Measurements from ENCODE around the gene OR7G1.

DNA sequence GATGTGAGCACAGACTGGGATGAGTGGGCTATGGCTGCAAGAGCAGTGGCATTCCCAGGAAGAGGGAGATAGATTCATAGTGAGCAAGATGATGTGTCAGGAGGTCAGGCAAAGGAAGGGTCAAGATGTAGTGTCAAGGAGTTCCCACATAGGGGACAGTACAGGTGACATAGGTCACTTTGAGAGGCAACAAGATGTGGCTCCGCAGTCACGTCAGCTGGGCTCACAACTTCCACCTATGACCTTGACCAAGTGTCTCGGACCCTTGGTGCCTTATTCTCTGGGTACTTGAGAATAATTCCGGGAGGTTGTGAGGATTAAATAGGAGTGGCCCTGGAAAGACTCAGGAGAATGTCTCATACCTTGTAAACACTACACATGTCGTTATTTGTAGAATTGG lies 35.1 kb upstream of the OR7G1 start:
- TF ChIP-seq, protein P1, sequence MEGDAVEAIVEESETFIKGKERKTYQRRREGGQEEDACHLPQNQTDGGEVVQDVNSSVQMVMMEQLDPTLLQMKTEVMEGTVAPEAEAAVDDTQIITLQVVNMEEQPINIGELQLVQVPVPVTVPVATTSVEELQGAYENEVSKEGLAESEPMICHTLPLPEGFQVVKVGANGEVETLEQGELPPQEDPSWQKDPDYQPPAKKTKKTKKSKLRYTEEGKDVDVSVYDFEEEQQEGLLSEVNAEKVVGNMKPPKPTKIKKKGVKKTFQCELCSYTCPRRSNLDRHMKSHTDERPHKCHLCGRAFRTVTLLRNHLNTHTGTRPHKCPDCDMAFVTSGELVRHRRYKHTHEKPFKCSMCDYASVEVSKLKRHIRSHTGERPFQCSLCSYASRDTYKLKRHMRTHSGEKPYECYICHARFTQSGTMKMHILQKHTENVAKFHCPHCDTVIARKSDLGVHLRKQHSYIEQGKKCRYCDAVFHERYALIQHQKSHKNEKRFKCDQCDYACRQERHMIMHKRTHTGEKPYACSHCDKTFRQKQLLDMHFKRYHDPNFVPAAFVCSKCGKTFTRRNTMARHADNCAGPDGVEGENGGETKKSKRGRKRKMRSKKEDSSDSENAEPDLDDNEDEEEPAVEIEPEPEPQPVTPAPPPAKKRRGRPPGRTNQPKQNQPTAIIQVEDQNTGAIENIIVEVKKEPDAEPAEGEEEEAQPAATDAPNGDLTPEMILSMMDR (IDR thresholded peaks at IDR 0.05; ENCODE audit: poor library complexity), result no peak
- TF ChIP-seq EZH2phosphoT487 (IDR thresholded peaks at IDR 0.05; ENCODE audit: low read depth, severe bottlenecking, unreplicated experiment), result no peak

Data from hepatocyte (in vitro differentiated cells).